Psoas muscle (tissue), 8 donors: ENCODE measurements around the gene KCNE1. TPM values are rescaled to one million over a fixed set of nuclear protein-coding genes. Genes with fewer than 3 reads are reported as not detected.

Source experiments
- ATAC-seq, 4 donors: fragments of 200-7000 bp; cut with Tn5 transposase; one replicate each; pipeline ENCODE4 v1.9.1; 2020; ENCODE audit warnings: moderate library complexity in 3 of 4, mild to moderate bottlenecking in 2 of 4
- DNase-seq, 2 donors: peaks; one replicate each; pipeline ENCODE4 v3.0.0-alpha.2; 2020
- H3K27ac ChIP-seq: fragments of 200-600 bp; one replicate; pipeline ENCODE4 v1.8.0; 2022
- H3K27me3 ChIP-seq, 3 donors: fragments of 200-600 bp in 1 of 3; one replicate each; pipeline versions ENCODE4 v1.6.1 to v1.8.0; 2013 to 2022; ENCODE audit warnings: low read length in 2 of 3, mild to moderate bottlenecking in 2 of 3, moderate library complexity in 1 of 3; ENCODE audit not compliant: insufficient read depth in 3 of 3
- H3K36me3 ChIP-seq, 2 donors: fragments of 200-600 bp in 1 of 2; one replicate each; pipeline versions ENCODE4 v1.6.1 to v1.8.0; 2013 to 2022; ENCODE audit warnings: low read depth in 1 of 2, mild to moderate bottlenecking in 1 of 2, moderate library complexity in 1 of 2; ENCODE audit not compliant: insufficient read depth in 1 of 2
- H3K4me1 ChIP-seq: fragments of 200-600 bp; one replicate; pipeline ENCODE4 v1.8.0; 2022
- H3K4me3 ChIP-seq: fragments of 200-600 bp; one replicate; pipeline ENCODE4 v1.8.0; 2022; ENCODE audit warnings: mild to moderate bottlenecking
- H3K9me3 ChIP-seq: fragments of 200-600 bp; one replicate; pipeline ENCODE4 v1.8.0; 2022
- WGBS, 3 donors: extraction: QIAGEN DNeasy Blood & Tissue Kit; methylation state at CpG; one replicate each; pipeline versions ENCODE4 v1.1.6 to v1.1.7; 2013; 5-methylcytosine and 5-hydroxymethylcytosine counted together
- intact Hi-C, 2 donors: fragments of 100-400 bp; cut with DNase I; formaldehyde crosslinking; loops; one replicate each; pipeline versions ENCODE4 v1.11.0 to v1.14.2; 2022
- polyA plus RNA-seq, 3 donors: library from polyadenylated mRNA; stranded (reverse); fragments of 200-250 nt; gene quantifications; one replicate each; pipeline ENCODE4 v1.2.3, GENCODE V29; 2013
- total RNA-seq, 4 donors: library from RNA; stranded (reverse); fragmentation: NEBNext Ultra II Directional in 2 of 4; extraction: Animal tissue kit (Norgen Biotek cat#: 25700) in 2 of 4; gene quantifications; one replicate each; pipeline versions ENCODE4 v1.2.1 to v1.2.4, GENCODE V29; 2021 to 2023
- TF ChIP-seq, protein P1 (sequence below): fragments of 200-600 bp; IDR thresholded peaks from one replicate; pipeline ENCODE4 v1.8.0; 2022; ENCODE audit warnings: antibody characterized with exemption
- donor health status: healthy with polysubstance abuse.
- donor health status: DM: no; HTN: no; CAD: no; lungs with moderate emphysema.
- donor health status: Bipolar disorder and iron deficiency.
- donor health status: healthy.
- donor health status: DM: yes; HTN: yes; CAD: no.
- donor health status: DM: no; HTN: no; CAD: no.
- donor health status: DM: no; HTN: no; CAD: no.
- donor health status: DM: yes; HTN: yes; CAD: no.

Gene KCNE1
- total and polyA plus RNA-seq, 7 donors = 0.26 to 1.5 (median 0.38) TPM; not detected in 3

DNA sequence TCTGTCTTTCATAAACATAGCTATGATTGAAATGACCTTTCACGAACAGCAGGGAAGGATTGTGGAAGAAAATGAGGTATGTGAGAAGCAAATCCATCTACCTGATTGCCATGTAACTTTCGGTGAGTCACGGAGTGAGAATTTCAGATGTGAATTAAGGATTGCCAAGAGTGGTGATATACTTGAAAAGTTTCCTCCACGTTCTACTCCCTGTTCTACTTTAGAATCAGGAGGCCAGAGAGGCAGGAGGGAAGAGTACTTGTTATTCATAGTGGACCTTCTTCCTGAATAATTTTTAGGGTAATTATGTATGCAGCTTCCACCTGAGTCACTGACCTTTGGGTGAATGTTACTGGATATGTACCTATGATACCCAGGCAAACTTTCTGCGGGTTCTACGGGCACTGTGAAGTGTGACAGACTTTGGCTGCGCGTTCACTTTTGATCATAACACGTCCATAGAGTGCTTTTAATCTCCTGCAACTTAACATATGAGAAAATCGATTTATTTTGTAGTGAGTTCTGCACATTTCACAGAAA is 2.6 kb upstream of the KCNE1 start:
- H3K27ac ChIP-seq = no peak overlapping the region
- 90 to 92% (median 91%) methylated on average over 10 of the region's 10 CpGs for WGBS, 3 donors
- no peak overlapping the region for H3K4me3 ChIP-seq
- ATAC-seq = no peak
- TF ChIP-seq, protein P1, sequence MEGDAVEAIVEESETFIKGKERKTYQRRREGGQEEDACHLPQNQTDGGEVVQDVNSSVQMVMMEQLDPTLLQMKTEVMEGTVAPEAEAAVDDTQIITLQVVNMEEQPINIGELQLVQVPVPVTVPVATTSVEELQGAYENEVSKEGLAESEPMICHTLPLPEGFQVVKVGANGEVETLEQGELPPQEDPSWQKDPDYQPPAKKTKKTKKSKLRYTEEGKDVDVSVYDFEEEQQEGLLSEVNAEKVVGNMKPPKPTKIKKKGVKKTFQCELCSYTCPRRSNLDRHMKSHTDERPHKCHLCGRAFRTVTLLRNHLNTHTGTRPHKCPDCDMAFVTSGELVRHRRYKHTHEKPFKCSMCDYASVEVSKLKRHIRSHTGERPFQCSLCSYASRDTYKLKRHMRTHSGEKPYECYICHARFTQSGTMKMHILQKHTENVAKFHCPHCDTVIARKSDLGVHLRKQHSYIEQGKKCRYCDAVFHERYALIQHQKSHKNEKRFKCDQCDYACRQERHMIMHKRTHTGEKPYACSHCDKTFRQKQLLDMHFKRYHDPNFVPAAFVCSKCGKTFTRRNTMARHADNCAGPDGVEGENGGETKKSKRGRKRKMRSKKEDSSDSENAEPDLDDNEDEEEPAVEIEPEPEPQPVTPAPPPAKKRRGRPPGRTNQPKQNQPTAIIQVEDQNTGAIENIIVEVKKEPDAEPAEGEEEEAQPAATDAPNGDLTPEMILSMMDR = no peak
- intact Hi-C loops = no loop called here
- no peak for DNase-seq
- no peaks in the 10 kb centered on the region for H3K9me3 ChIP-seq
- H3K27me3 ChIP-seq = no peaks in the 10 kb centered on the region
- peaks cover 0 to 28% of the 10 kb centered on the region in 2 donors for H3K36me3 ChIP-seq
- H3K4me1 ChIP-seq = no peaks in the 10 kb centered on the region

DNA sequence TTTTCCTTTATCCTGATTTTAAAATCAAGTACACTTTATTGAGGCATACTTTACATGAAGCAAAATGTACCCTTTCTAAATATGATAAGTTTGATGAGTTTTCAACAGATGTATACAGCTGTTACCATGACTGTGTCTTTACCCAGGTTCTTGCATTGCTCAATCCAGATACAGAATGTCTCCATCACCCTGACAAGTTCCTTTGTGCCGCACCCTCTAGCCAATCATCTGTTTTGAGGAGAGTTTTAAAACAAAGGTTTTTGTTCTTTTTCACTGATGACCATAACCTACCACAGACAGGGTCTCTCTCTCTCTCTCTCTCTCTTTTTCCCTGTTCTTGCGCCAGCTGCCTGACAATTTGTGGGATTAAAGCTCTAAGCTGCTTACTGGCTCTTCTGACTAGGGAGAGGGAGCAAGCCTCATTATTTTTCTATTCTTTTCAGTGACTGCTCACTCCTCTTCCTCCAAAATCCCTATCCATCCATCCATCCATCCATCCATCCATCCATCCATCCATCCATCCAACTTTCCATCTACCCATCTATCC is 1.2 kb upstream of the KCNE1 start:
- 81 to 88% (median 87%) methylated on average over 2 of the region's 2 CpGs for WGBS, 3 donors
- Histone ChIP-seq H3K36me3 (peaks cover 0 to 18% of the 10 kb centered on the region in 2 donors), H3K9me3 (no peaks in the 10 kb centered on the region), H3K27me3 (no peaks in the 10 kb centered on the region), H3K4me3 (no peak overlapping the region), H3K27ac (no peak overlapping the region), H3K4me1 (no peaks in the 10 kb centered on the region)
- DNase-seq (no peak), ATAC-seq (no peak)
- intact Hi-C loops = no loop called here
- TF ChIP-seq, protein P1 = no peak

DNA sequence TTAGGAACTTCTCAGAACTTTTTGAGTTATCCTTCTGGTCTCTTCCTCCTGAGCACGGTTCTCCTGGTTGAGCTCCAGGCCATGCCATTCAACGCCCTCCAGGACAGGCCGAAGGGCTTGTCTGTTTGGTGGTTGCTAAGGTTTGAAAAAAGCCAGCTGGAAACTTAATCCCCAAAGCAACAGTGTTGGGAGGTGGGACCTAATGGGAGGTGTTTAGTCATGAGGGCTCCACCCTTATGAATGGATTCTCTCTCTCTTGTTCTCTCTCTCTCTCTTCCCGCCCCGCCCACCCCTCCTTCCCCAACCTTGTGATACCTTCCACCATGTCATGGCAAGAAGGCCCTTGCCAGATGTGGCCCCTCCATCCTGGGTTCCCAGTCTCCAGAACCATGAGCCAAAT is 829 bp downstream of the KCNE1 start:
- H3K36me3 ChIP-seq = no peaks in the 10 kb centered on the region
- no peak overlapping the region for H3K4me3 ChIP-seq

DNA sequence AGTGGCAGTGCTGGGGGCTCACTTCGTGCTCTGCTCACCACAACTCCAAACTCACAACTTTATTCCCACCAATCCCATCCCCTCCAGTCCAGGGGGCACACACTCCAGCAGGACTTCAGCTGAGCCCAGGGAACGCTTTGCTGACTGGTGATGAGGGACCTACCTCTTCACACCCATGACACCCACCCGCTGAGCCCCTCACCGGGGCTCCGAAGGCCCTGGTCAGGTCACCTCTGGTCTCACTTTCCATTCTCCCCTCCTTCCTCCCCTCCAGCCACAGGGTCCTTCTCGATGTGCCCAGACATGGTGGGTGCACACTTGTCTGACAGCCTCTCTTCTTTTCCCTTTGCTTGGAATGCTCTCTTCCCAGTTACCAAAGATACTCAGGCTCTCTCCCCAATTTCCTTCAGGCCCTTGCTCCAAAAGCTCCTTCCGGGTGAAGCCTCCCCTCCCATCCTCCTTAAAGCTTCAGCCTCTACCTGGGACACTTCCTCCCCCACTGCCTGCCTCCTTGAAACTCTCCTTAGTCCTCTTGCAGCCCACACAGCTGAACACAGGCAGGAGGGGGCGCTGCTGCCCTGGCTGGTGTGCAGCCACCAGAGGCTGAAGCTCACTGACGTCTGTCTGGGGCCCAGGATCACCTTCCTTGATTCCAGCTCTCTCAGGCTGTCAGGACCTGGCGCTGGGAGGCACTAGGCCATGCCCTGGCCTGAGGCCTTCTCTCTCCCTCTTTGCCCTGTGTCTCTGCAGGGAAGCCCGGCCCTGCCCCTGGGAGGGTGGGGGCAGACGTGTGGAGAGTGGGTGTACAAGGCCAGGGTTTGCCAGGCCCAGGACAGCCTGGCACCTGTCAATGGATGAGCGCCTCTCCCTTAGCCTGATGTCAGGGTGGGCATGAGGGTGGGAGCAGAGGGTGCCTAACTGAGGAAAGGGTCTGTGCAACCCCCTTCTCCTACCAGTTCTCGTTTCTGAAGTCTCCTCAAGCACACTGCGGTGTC is 1.6 kb downstream of the KCNE1 start:
- Histone ChIP-seq H3K27me3 (no peaks in the 10 kb centered on the region), H3K4me1 (no peaks in the 10 kb centered on the region), H3K4me3 (no peak overlapping the region), H3K36me3 (no peaks in the 10 kb centered on the region), H3K9me3 (no peaks in the 10 kb centered on the region), H3K27ac (no peak overlapping the region)
- ATAC-seq = peak; percentile 72 to 86 (median 79)
- TF ChIP-seq, protein P1 = peak; percentile 67
- intact Hi-C loops = loop anchor here in 1 of 2 donors (1.0 kb wide), 1 partner anchor 93 kb away; no protein-coding TSS in a partner anchor
- 73 to 77% (median 74%) methylated on average over 15 of the region's 15 CpGs for WGBS, 3 donors
- DNase-seq = peak; percentile 73 to 83

More for the DNA sequence above, 829 bp downstream of the KCNE1 start:
- H3K27me3 ChIP-seq = no peaks in the 10 kb centered on the region
- intact Hi-C loops = no loop called here
- H3K4me1 ChIP-seq = no peaks in the 10 kb centered on the region
- ATAC-seq (peak in 3 of 4 donors; percentile 45 to 57 (median 52)), DNase-seq (no peak)
- 60 to 62% (median 61%) methylated on average over 5 of the region's 5 CpGs for WGBS, 3 donors
- H3K27ac ChIP-seq = no peak overlapping the region
- no peaks in the 10 kb centered on the region for H3K9me3 ChIP-seq
- TF ChIP-seq, protein P1 = no peak
